Measurements from ENCODE around the gene EHD2.

The EHD2 gene

GRCh38 chr19:47679922-47680857 is 33.0 kb upstream of the EHD2 start:
- TF ChIP-seq CTBP1 (IDR thresholded peaks at IDR 0.05; ENCODE audit: borderline replicate concordance) (no peak), ARNT (IDR thresholded peaks at IDR 0.05) (no peak), SP1 (IDR thresholded peaks at IDR 0.05) (no peak), SUZ12 (IDR thresholded peaks at IDR 0.05) (no peak), ELF4 (IDR thresholded peaks at IDR 0.05) (no peak), PKNOX1 (IDR thresholded peaks at IDR 0.05) (no peak), FOXM1 (IDR thresholded peaks at IDR 0.05; ENCODE audit: borderline replicate concordance) (no peak), L3MBTL2 (conservative IDR thresholded peaks at IDR 0.05) (no peak), BHLHE40 (IDR thresholded peaks at IDR 0.05; ENCODE audit: borderline replicate concordance) (no peak), TARDBP (IDR thresholded peaks at IDR 0.05) (no peak), FOXA1 (IDR thresholded peaks at IDR 0.05) (no peak), FOXK2 (IDR thresholded peaks at IDR 0.05) (no peak), LEF1 (IDR thresholded peaks at IDR 0.05; ENCODE audit: borderline replicate concordance) (no peak)
- ChIA-PET POLR2A (no interaction called here), CTCF (no interaction called here)
- DNase-seq (ENCODE audit: extremely low spot score): no peak

DNA sequence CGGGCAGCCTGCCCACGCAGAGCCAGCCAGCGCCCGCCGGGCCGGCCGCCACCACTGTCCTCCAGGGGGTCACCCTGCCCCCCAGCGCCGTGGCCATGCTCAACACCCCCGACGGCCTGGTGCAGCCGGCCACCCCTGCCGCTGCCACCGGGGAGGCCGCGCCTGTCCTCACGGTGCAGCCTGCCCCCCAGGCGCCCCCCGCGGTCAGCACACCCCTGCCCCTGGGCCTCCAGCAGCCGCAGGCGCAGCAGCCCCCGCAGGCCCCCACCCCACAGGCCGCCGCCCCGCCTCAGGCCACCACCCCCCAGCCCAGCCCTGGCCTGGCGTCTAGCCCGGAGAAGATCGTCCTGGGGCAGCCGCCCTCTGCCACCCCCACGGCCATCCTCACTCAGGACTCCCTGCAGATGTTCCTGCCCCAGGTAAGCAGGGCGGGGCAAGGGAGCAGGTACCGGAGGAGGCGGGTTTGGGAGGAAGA is 32.3 kb upstream of the EHD2 start:
- ChIA-PET POLR2A (no interaction called here), CTCF (no interaction called here)
- TF ChIP-seq ZNF384 (IDR thresholded peaks at IDR 0.05): no peak
- no peak for TF ChIP-seq HDGF (IDR thresholded peaks at IDR 0.05; ENCODE audit: borderline replicate concordance)
- TF ChIP-seq LEF1 (IDR thresholded peaks at IDR 0.05; ENCODE audit: borderline replicate concordance): no peak
- no peak for TF ChIP-seq NFRKB (IDR thresholded peaks at IDR 0.05)
- TF ChIP-seq FOXK2 (IDR thresholded peaks at IDR 0.05): no peak
- no peak for TF ChIP-seq CTBP1 (IDR thresholded peaks at IDR 0.05; ENCODE audit: borderline replicate concordance)
- TF ChIP-seq SUZ12 (IDR thresholded peaks at IDR 0.05): no peak
- no peak for TF ChIP-seq FOXM1 (IDR thresholded peaks at IDR 0.05; ENCODE audit: borderline replicate concordance)
- no peak for TF ChIP-seq SP1 (IDR thresholded peaks at IDR 0.05)
- no peak for TF ChIP-seq BHLHE40 (IDR thresholded peaks at IDR 0.05; ENCODE audit: borderline replicate concordance)
- no peak for TF ChIP-seq ARNT (IDR thresholded peaks at IDR 0.05)
- DNase-seq (ENCODE audit: extremely low spot score): no peak

GRCh38 chr19:47681388-47681787 is 31.8 kb upstream of the EHD2 start:
- ChIA-PET CTCF (no interaction called here), POLR2A (no interaction called here)
- no peak for DNase-seq (ENCODE audit: extremely low spot score)
- TF ChIP-seq FOXM1 (IDR thresholded peaks at IDR 0.05; ENCODE audit: borderline replicate concordance): no peak
- no peak for TF ChIP-seq CTBP1 (IDR thresholded peaks at IDR 0.05; ENCODE audit: borderline replicate concordance)
- no peak for TF ChIP-seq HDGF (IDR thresholded peaks at IDR 0.05; ENCODE audit: borderline replicate concordance)
- TF ChIP-seq FOXA1 (IDR thresholded peaks at IDR 0.05): no peak
- no peak for TF ChIP-seq TARDBP (IDR thresholded peaks at IDR 0.05)
- TF ChIP-seq LEF1 (IDR thresholded peaks at IDR 0.05; ENCODE audit: borderline replicate concordance): no peak
- TF ChIP-seq ZNF384 (IDR thresholded peaks at IDR 0.05): no peak

- ChIA-PET CTCF (no interaction called here), POLR2A (no interaction called here)
- TF ChIP-seq FOXK2 (IDR thresholded peaks at IDR 0.05): no peak
- TF ChIP-seq ZNF384 (IDR thresholded peaks at IDR 0.05): no peak
- no peak for TF ChIP-seq BHLHE40 (IDR thresholded peaks at IDR 0.05; ENCODE audit: borderline replicate concordance)
- no peak for TF ChIP-seq CTBP1 (IDR thresholded peaks at IDR 0.05; ENCODE audit: borderline replicate concordance)
- TF ChIP-seq LEF1 (IDR thresholded peaks at IDR 0.05; ENCODE audit: borderline replicate concordance): no peak
- no peak for TF ChIP-seq HDGF (IDR thresholded peaks at IDR 0.05; ENCODE audit: borderline replicate concordance)
- no peak for TF ChIP-seq ARNT (IDR thresholded peaks at IDR 0.05)
- DNase-seq (ENCODE audit: extremely low spot score): no peak
Observed at GRCh38 chr19:47681936-47682335, 31.3 kb upstream of the EHD2 start.

DNA sequence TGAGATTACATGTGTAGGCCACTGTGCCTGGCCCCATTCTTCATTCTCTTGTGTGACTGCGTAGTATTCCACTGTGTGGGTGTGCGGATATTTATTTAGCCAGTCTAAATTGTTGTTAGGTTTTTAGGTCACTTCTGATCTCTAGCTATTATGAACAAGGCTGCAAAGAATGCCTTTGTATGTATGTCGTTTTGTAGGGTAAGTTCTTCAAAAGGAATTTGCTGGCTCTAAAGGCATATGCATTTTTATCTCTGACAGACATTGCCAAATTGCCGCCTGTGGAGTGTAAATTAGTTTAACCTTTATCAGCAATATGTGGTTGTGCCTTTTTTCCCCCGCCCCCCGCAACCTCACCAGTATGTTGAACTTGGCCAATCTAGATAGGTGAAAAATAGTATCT is 30.3 kb upstream of the EHD2 start:
- DNase-seq (ENCODE audit: extremely low spot score): no peak
- POLR2A ChIA-PET: no interaction called here
- CTCF ChIA-PET: no interaction called here
- TF ChIP-seq FOXA1 (IDR thresholded peaks at IDR 0.05): no peak
- TF ChIP-seq FOXK2 (IDR thresholded peaks at IDR 0.05): no peak
- no peak for TF ChIP-seq SP1 (IDR thresholded peaks at IDR 0.05)
- no peak for TF ChIP-seq HDGF (IDR thresholded peaks at IDR 0.05; ENCODE audit: borderline replicate concordance)
- no peak for TF ChIP-seq ARNT (IDR thresholded peaks at IDR 0.05)
- TF ChIP-seq BHLHE40 (IDR thresholded peaks at IDR 0.05; ENCODE audit: borderline replicate concordance): no peak
- no peak for TF ChIP-seq PKNOX1 (IDR thresholded peaks at IDR 0.05)
- TF ChIP-seq SUZ12 (IDR thresholded peaks at IDR 0.05): no peak
- TF ChIP-seq L3MBTL2 (conservative IDR thresholded peaks at IDR 0.05): no peak
- TF ChIP-seq NFRKB (IDR thresholded peaks at IDR 0.05): no peak
- no peak for TF ChIP-seq TARDBP (IDR thresholded peaks at IDR 0.05)
- TF ChIP-seq ELF4 (IDR thresholded peaks at IDR 0.05): no peak
- no peak for TF ChIP-seq FOXM1 (IDR thresholded peaks at IDR 0.05; ENCODE audit: borderline replicate concordance)
- TF ChIP-seq ZNF384 (IDR thresholded peaks at IDR 0.05): no peak
- TF ChIP-seq LEF1 (IDR thresholded peaks at IDR 0.05; ENCODE audit: borderline replicate concordance): no peak
- no peak for TF ChIP-seq CTBP1 (IDR thresholded peaks at IDR 0.05; ENCODE audit: borderline replicate concordance)

- TF ChIP-seq PKNOX1 (IDR thresholded peaks at IDR 0.05) (no peak), ZNF384 (IDR thresholded peaks at IDR 0.05) (no peak), L3MBTL2 (conservative IDR thresholded peaks at IDR 0.05) (no peak), LEF1 (IDR thresholded peaks at IDR 0.05; ENCODE audit: borderline replicate concordance) (no peak), SP1 (IDR thresholded peaks at IDR 0.05) (no peak), ARNT (IDR thresholded peaks at IDR 0.05) (no peak), SUZ12 (IDR thresholded peaks at IDR 0.05) (no peak), FOXA1 (IDR thresholded peaks at IDR 0.05) (no peak), HDGF (IDR thresholded peaks at IDR 0.05; ENCODE audit: borderline replicate concordance) (no peak), CTBP1 (IDR thresholded peaks at IDR 0.05; ENCODE audit: borderline replicate concordance) (no peak), NFRKB (IDR thresholded peaks at IDR 0.05) (no peak), FOXM1 (IDR thresholded peaks at IDR 0.05; ENCODE audit: borderline replicate concordance) (no peak)
- POLR2A ChIA-PET: no interaction called here
- no peak for DNase-seq (ENCODE audit: extremely low spot score)
- CTCF ChIA-PET: no interaction called here
Observed at GRCh38 chr19:47686679-47687450, 26.4 kb upstream of the EHD2 start.

Measured in HEK293T (cell line).